Astrocyte (in vitro differentiated cells and primary cell): ENCODE measurements around the gene DHRS3. TPM values are rescaled to one million over a fixed set of nuclear protein-coding genes. Genes with fewer than 3 reads are reported as not detected.
A peak's percentile ranks its signal among the peaks of the same experiment; 100 is the strongest.

Experiments used
- DNase-seq: peaks from one replicate; pipeline ENCODE4 v3.0.0-alpha.2; 2010; ENCODE audit warnings: low read depth
- FAIRE-seq: peaks from 2 replicates; lab custom pipeline; 2011; peaks lifted over from hg19 to GRCh38; lab: Jason Lieb, UNC
- H2AFZ ChIP-seq: 2 replicates; pipeline ENCODE4 v1.6.0; 2012; ENCODE audit warnings: low read depth, low read length, inconsistent platforms
- H3K27ac ChIP-seq: 2 replicates; pipeline ENCODE4 v1.5.1; 2011; ENCODE audit warnings: low read depth, low read length, inconsistent platforms
- H3K27me3 ChIP-seq: 2 replicates; pipeline ENCODE4 v1.6.0; 2011; ENCODE audit warnings: low read length, inconsistent platforms; ENCODE audit not compliant: insufficient read depth
- H3K36me3 ChIP-seq: 2 replicates; pipeline ENCODE4 v1.5.1; 2011; ENCODE audit warnings: low read length, inconsistent platforms; ENCODE audit not compliant: insufficient read depth
- H3K4me1 ChIP-seq: 2 replicates; pipeline ENCODE4 v1.5.1; 2011; ENCODE audit warnings: low read length, inconsistent platforms; ENCODE audit not compliant: insufficient read depth
- H3K4me2 ChIP-seq: 2 replicates; pipeline ENCODE4 v1.6.0; 2012; ENCODE audit warnings: low read length, inconsistent platforms
- H3K4me3 ChIP-seq: 2 replicates; pipeline ENCODE4 v1.5.1; 2011; ENCODE audit warnings: low read depth, mild to moderate bottlenecking, low read length, inconsistent platforms; ENCODE audit not compliant: insufficient read depth
- H3K79me2 ChIP-seq: 2 replicates; pipeline ENCODE4 v1.6.0; 2012; ENCODE audit warnings: mild to moderate bottlenecking, low read length, inconsistent platforms; ENCODE audit not compliant: insufficient read depth
- H3K9ac ChIP-seq: 2 replicates; pipeline ENCODE4 v1.6.0; 2012; ENCODE audit warnings: mild to moderate bottlenecking, low read length, inconsistent platforms
- H3K9me3 ChIP-seq: 2 replicates; pipeline ENCODE4 v1.5.1; 2012; ENCODE audit warnings: low read depth, mild to moderate bottlenecking, low read length, inconsistent platforms; ENCODE audit not compliant: insufficient read depth
- H4K20me1 ChIP-seq: 2 replicates; pipeline ENCODE4 v1.6.0; 2012; ENCODE audit warnings: low read length, inconsistent platforms; ENCODE audit not compliant: insufficient read depth
- H3K27ac Mint-ChIP-seq: one replicate; pipeline ENCODE4 v1.8.0; 2021; ENCODE audit warnings: mild to moderate bottlenecking, mixed read lengths; ENCODE audit not compliant: unreplicated experiment
- H3K27me3 Mint-ChIP-seq: one replicate; pipeline ENCODE4 v1.8.0; 2021; ENCODE audit warnings: low read depth, mixed read lengths; ENCODE audit not compliant: unreplicated experiment
- H3K36me3 Mint-ChIP-seq: one replicate; pipeline ENCODE4 v1.8.0; 2021; ENCODE audit warnings: low read depth, mixed read lengths; ENCODE audit not compliant: unreplicated experiment
- H3K4me1 Mint-ChIP-seq: one replicate; pipeline ENCODE4 v1.8.0; 2021; ENCODE audit warnings: low read depth, mixed read lengths; ENCODE audit not compliant: unreplicated experiment
- H3K4me3 Mint-ChIP-seq: one replicate; pipeline ENCODE4 v1.8.0; 2021; ENCODE audit warnings: mild to moderate bottlenecking, moderate library complexity, mixed read lengths; ENCODE audit not compliant: unreplicated experiment
- H3K9me3 Mint-ChIP-seq: one replicate; pipeline ENCODE4 v1.8.0; 2021; ENCODE audit warnings: mild to moderate bottlenecking, mixed read lengths; ENCODE audit not compliant: unreplicated experiment
- CTCF ChIP-seq: IDR thresholded peaks from 2 replicates; pipeline ENCODE4 v1.5.1; 2011; ENCODE audit warnings: low read depth, mild to moderate bottlenecking, inconsistent platforms, low read length, moderate library complexity; ENCODE audit not compliant: insufficient read depth
- EZH2 ChIP-seq: IDR thresholded peaks from 2 replicates; pipeline ENCODE4 v1.6.1; 2012; ENCODE audit warnings: mild to moderate bottlenecking, low read length, inconsistent platforms; ENCODE audit not compliant: insufficient read depth
- total RNA-seq: library from RNA; stranded (reverse); gene quantifications from 2 replicates; pipeline ENCODE4 v1.2.1, GENCODE V29; 2021

The DHRS3 gene
- total RNA-seq, 1 donor from 2014 or later: 3.4 TPM

DNA sequence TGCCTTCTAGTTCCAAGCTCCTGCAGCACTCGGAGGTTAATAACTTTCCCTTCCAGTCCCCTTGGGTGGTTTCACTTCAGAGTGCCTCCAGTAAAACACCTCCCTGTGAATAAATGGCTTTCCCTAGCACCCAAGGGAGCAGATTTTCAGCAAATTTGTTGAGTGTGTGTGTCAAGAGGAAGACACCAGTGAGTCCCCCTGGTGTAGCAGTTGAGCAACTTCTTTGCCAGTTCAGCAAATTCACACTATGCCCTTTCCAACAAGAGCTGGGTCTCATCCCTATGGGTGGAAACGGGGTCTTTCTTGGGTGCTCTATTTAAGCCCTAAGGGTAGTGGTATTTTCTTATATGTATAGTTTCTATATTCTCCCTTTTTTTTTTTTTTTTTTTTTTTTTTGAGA, 25.1 kb upstream of the DHRS3 start:
- no peak overlapping the region for H3K4me2 ChIP-seq
- no peaks in the 10 kb centered on the region for H3K4me1 ChIP-seq
- H3K27ac Mint-ChIP-seq: no peak overlapping the region
- DNase-seq (no peak), FAIRE-seq (no peak)
- H3K9me3 ChIP-seq: peaks cover 11% of the 10 kb centered on the region
- H3K9me3 Mint-ChIP-seq: peaks cover 35% of the 10 kb centered on the region
- no peaks in the 10 kb centered on the region for H3K4me1 Mint-ChIP-seq
- H3K9ac ChIP-seq: no peak overlapping the region
- H3K27ac ChIP-seq: no peak overlapping the region
- TF ChIP-seq EZH2: no peak
- no peak for TF ChIP-seq CTCF
- no peaks in the 10 kb centered on the region for H3K36me3 Mint-ChIP-seq
- H2AFZ ChIP-seq: no peak overlapping the region
- peaks cover 14% of the 10 kb centered on the region for H3K27me3 Mint-ChIP-seq
- H4K20me1 ChIP-seq: no peaks in the 10 kb centered on the region
- peaks cover 2% of the 10 kb centered on the region for H3K27me3 ChIP-seq
- H3K36me3 ChIP-seq: no peaks in the 10 kb centered on the region
- H3K4me3 Mint-ChIP-seq: no peak overlapping the region
- no peaks in the 10 kb centered on the region for H3K79me2 ChIP-seq
- H3K4me3 ChIP-seq: no peak overlapping the region

GRCh38 chr1:12640958-12641272, 22.9 kb upstream of the DHRS3 start:
- Histone ChIP-seq H3K4me1 (no peaks in the 10 kb centered on the region), H2AFZ (no peak overlapping the region), H3K4me3 (no peak overlapping the region), H3K36me3 (no peaks in the 10 kb centered on the region), H3K79me2 (no peaks in the 10 kb centered on the region), H4K20me1 (no peaks in the 10 kb centered on the region), H3K27me3 (peaks cover 2% of the 10 kb centered on the region), H3K9ac (no peak overlapping the region), H3K4me2 (no peak overlapping the region), H3K27ac (no peak overlapping the region), H3K9me3 (peaks cover 11% of the 10 kb centered on the region)
- DNase-seq (no peak), FAIRE-seq (no peak)
- TF ChIP-seq EZH2: no peak
- TF ChIP-seq CTCF: no peak
- Mint-ChIP-seq H3K9me3 (peaks cover 42% of the 10 kb centered on the region), H3K4me3 (no peak overlapping the region), H3K4me1 (peaks cover 1% of the 10 kb centered on the region), H3K36me3 (no peaks in the 10 kb centered on the region), H3K27ac (no peak overlapping the region), H3K27me3 (peaks cover 11% of the 10 kb centered on the region)

GRCh38 chr1:12640237-12640957, 22.4 kb upstream of the DHRS3 start:
- no peak overlapping the region for H3K9ac ChIP-seq
- peaks cover 9% of the 10 kb centered on the region for H3K27me3 Mint-ChIP-seq
- no peak overlapping the region for H3K4me2 ChIP-seq
- H3K27me3 ChIP-seq: peaks cover 2% of the 10 kb centered on the region
- no peaks in the 10 kb centered on the region for H3K4me1 ChIP-seq
- no peak overlapping the region for H3K27ac ChIP-seq
- H3K4me3 ChIP-seq: no peak overlapping the region
- TF ChIP-seq CTCF (no peak), EZH2 (no peak)
- no peaks in the 10 kb centered on the region for H3K79me2 ChIP-seq
- peaks cover 11% of the 10 kb centered on the region for H3K9me3 ChIP-seq
- H2AFZ ChIP-seq: no peak overlapping the region
- peaks cover 1% of the 10 kb centered on the region for H3K4me1 Mint-ChIP-seq
- H3K36me3 Mint-ChIP-seq: no peaks in the 10 kb centered on the region
- peak; percentile 19 for DNase-seq
- no peak for FAIRE-seq
- H4K20me1 ChIP-seq: no peaks in the 10 kb centered on the region
- H3K9me3 Mint-ChIP-seq: peaks cover 42% of the 10 kb centered on the region
- H3K36me3 ChIP-seq: no peaks in the 10 kb centered on the region
- no peak overlapping the region for H3K27ac Mint-ChIP-seq
- H3K4me3 Mint-ChIP-seq: no peak overlapping the region
